ENCODE data around the gene OAF. TPM values are rescaled to one million over a fixed set of nuclear protein-coding genes. Genes with fewer than 3 reads are reported as not detected.
A peak's percentile ranks its signal among the peaks of the same experiment; 100 is the strongest.

Gene OAF
- total RNA-seq, 1 donor from 2014 or later: 40.2 TPM

DNA sequence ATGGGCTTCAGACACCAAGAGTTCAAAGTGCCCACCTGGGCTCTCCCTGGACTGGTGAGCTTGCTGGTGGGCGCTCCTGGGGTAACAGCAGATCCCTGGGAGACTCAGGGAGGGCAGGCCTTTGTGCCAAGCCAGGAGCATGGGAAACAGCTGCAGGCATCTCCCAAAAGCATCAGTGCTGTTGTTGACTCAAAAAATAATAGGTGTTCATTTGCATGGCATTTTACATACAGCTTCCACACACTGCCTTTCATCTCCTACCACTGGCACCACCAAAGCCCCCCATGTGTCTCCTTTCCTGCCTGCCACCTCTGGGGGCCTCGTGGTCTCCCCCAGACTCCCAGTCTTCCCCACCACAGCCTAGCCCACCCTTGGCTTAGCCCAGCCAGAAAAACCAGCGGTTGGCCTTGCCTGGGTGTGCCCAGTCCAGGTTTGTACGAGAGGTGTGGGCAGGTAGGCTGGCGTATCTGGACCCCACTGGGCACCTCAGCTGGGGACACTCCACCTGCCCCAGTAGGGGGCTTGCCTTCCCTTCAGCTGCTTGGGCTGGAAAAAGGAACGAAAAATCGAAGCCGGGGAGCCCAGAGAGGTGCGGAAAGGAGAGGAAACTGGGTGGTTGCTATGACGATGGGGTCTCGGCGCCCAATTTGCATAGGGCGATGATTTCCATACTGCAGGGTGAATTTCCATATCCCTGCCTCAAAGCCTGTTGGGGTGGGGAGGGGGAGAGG, 44.1 kb downstream of the OAF start:
- Mint-ChIP-seq H3K4me1 (peaks cover 12% of the 10 kb centered on the region), H3K27ac (ENCODE audit: unreplicated experiment) (peak overlapping the region; percentile 72), H3K36me3 (ENCODE audit: low read depth) (no peaks in the 10 kb centered on the region), H3K9me3 (no peaks in the 10 kb centered on the region), H3K27me3 (ENCODE audit: low read depth) (peaks cover 63% of the 10 kb centered on the region), H3K4me3 (peak overlapping the region; percentile 81)
- no peak for DNase-seq (ENCODE audit: low read depth, low spot score)
- TF ChIP-seq, protein P1, sequence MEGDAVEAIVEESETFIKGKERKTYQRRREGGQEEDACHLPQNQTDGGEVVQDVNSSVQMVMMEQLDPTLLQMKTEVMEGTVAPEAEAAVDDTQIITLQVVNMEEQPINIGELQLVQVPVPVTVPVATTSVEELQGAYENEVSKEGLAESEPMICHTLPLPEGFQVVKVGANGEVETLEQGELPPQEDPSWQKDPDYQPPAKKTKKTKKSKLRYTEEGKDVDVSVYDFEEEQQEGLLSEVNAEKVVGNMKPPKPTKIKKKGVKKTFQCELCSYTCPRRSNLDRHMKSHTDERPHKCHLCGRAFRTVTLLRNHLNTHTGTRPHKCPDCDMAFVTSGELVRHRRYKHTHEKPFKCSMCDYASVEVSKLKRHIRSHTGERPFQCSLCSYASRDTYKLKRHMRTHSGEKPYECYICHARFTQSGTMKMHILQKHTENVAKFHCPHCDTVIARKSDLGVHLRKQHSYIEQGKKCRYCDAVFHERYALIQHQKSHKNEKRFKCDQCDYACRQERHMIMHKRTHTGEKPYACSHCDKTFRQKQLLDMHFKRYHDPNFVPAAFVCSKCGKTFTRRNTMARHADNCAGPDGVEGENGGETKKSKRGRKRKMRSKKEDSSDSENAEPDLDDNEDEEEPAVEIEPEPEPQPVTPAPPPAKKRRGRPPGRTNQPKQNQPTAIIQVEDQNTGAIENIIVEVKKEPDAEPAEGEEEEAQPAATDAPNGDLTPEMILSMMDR (conservative IDR thresholded peaks at IDR 0.05): no peak

- Mint-ChIP-seq H3K4me3 (peak overlapping the region; percentile 81), H3K4me1 (peaks cover 12% of the 10 kb centered on the region), H3K27ac (ENCODE audit: unreplicated experiment) (peak overlapping the region; percentile 72), H3K9me3 (no peaks in the 10 kb centered on the region), H3K36me3 (ENCODE audit: low read depth) (no peaks in the 10 kb centered on the region), H3K27me3 (ENCODE audit: low read depth) (peaks cover 58% of the 10 kb centered on the region)
- TF ChIP-seq, protein P1 (conservative IDR thresholded peaks at IDR 0.05): no peak
- no peak for DNase-seq (ENCODE audit: low read depth, low spot score)
Measured at GRCh38 chr11:120255519-120255866, 44.7 kb downstream of the OAF start.

DNA sequence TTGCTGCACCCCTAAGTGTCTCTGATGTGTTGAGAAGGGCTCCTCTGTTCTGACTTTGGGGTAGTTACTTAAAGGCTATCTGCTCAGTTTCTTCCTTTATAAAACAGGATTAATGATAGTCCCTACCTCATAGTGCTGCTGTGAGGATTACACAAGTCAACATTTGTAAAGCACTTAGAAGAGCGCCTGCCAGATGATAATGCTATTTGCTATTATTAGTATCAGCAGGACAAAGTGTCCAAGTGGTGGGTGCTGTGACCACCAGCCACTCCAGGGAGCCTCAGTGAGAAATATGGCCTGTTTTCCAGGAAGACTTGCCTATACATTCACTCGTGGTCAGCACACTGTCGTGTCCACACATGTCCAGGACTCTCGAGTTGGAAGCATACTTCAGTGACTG, 45.3 kb downstream of the OAF start:
- peaks cover 12% of the 10 kb centered on the region for H3K4me1 Mint-ChIP-seq
- TF ChIP-seq, protein P1 (conservative IDR thresholded peaks at IDR 0.05): no peak
- H3K27me3 Mint-ChIP-seq (ENCODE audit: low read depth): peaks cover 55% of the 10 kb centered on the region
- no peaks in the 10 kb centered on the region for H3K9me3 Mint-ChIP-seq
- no peak for DNase-seq (ENCODE audit: low read depth, low spot score)
- no peak overlapping the region for H3K4me3 Mint-ChIP-seq
- H3K36me3 Mint-ChIP-seq (ENCODE audit: low read depth): no peaks in the 10 kb centered on the region
- H3K27ac Mint-ChIP-seq (ENCODE audit: unreplicated experiment): no peak overlapping the region

- Mint-ChIP-seq H3K27me3 (ENCODE audit: low read depth) (peaks cover 51% of the 10 kb centered on the region), H3K9me3 (no peaks in the 10 kb centered on the region), H3K4me3 (no peak overlapping the region), H3K27ac (ENCODE audit: unreplicated experiment) (no peak overlapping the region), H3K36me3 (ENCODE audit: low read depth) (no peaks in the 10 kb centered on the region), H3K4me1 (peaks cover 12% of the 10 kb centered on the region)
- DNase-seq (ENCODE audit: low read depth, low spot score): no peak
- TF ChIP-seq, protein P1 (conservative IDR thresholded peaks at IDR 0.05): no peak
Measured at GRCh38 chr11:120256779-120257178, 45.9 kb downstream of the OAF start.

GRCh38 chr11:120257346-120257745, 46.5 kb downstream of the OAF start:
- H3K4me3 Mint-ChIP-seq: no peak overlapping the region
- H3K4me1 Mint-ChIP-seq: peaks cover 12% of the 10 kb centered on the region
- DNase-seq (ENCODE audit: low read depth, low spot score): no peak
- peaks cover 51% of the 10 kb centered on the region for H3K27me3 Mint-ChIP-seq (ENCODE audit: low read depth)
- H3K27ac Mint-ChIP-seq (ENCODE audit: unreplicated experiment): no peak overlapping the region
- TF ChIP-seq, protein P1 (conservative IDR thresholded peaks at IDR 0.05): no peak
- no peaks in the 10 kb centered on the region for H3K36me3 Mint-ChIP-seq (ENCODE audit: low read depth)
- H3K9me3 Mint-ChIP-seq: no peaks in the 10 kb centered on the region

All from neural crest cell (in vitro differentiated cells).